Fibroblast of villous mesenchyme (primary cell): ENCODE data around the gene MIER2. TPM values are rescaled to one million over a fixed set of nuclear protein-coding genes. Genes with fewer than 3 reads are reported as not detected.
"Not testable (repeated sequence)": the region's sequence is repeated elsewhere in the genome, so short reads cannot be mapped to it uniquely, and the experiment has no call there.

Experiments
- DNase-seq: peaks from one replicate; pipeline ENCODE4 v3.0.0-alpha.2; 2010; ENCODE audit warnings: low read depth
- H3K4me3 ChIP-seq: 2 replicates; pipeline ENCODE4 v1.5.1; 2011; ENCODE audit warnings: low read depth, mild to moderate bottlenecking, low read length
- CTCF ChIP-seq: IDR thresholded peaks from 2 replicates; pipeline ENCODE4 v1.5.1; 2012; ENCODE audit warnings: low read depth, mild to moderate bottlenecking, low read length; ENCODE audit not compliant: insufficient read depth
- total RNA-seq: library from RNA; depleted of rRNA; stranded (reverse); fragments of >200 nt; gene quantifications from 2 replicates; pipeline ENCODE4 v1.2.3, GENCODE V29; 2012

The MIER2 gene
- total RNA-seq, 1 donor: 19.9 TPM

DNA sequence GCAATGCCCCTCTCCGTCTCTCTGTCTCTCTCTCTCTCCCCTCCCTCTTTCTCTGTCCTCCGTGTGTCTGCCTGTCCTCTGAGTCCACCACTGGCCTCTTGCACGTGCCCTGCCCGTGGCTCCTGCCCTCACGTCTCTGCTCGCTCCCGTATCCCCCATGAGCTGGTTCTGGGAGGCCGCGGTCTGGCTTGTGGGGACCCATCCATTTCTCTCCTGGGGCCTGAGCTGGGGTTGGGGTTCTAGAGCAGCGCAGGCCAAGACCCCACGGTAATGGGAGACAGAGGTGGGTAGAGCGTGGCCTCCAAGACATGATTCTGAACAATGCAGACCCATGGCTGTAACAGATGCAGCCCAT, 45.3 kb upstream of the MIER2 start:
- no peak overlapping the region for H3K4me3 ChIP-seq
- no peak for DNase-seq
- TF ChIP-seq CTCF: no peak

DNA sequence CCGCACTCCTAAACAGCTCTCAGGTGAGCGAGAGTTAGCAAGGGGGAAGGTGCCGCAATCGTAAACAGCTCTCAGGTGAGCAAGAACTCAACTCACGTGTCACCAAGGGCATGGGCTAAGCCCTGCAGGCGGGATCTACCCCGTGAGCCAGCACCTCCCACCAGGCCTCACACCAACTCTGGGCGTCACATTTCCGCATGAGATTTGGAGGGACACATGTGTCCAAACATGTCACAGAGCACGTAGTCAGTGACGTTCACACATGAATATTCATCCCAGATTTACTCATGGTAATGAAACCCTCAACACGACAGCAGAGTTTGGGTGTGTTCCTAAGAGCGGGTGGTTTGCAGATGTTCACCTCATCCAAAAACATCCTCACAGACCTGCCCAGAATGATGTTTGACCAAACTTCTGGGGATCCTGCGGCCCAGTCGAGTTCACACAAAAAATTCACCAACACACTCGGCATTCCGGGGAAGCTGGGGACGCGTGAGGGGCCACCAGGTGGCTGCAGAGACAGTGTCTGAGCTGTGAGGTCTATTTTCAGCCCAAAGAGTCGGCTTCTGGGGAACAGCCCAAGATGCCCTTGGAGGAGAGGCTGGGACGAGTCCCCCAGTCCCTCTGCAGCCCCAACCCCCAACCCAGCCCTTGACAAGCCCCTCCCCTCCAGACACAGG, 44.8 kb upstream of the MIER2 start:
- no peak for TF ChIP-seq CTCF
- H3K4me3 ChIP-seq: no peak overlapping the region
- no peak for DNase-seq

DNA sequence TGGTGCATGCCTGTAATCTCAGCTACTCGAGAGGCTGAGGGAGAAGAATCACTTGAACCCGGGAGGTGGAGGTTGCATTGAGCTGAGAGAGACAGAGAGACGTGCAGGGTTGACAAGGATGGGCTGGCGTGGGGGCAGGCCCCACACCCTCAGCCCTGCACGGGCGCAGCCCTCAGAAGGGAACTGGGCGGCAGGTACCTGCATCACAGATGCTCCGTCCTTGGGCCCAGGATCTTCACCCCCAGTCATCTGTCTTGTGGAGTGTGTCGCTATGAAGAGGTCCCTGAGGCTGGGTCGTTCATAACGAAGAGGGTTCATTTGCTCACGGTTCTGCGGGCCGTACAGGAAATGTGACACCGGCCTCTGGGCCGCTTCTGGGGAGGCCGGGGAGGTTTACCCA, 44.1 kb upstream of the MIER2 start:
- no peak for TF ChIP-seq CTCF
- DNase-seq: no peak

DNA sequence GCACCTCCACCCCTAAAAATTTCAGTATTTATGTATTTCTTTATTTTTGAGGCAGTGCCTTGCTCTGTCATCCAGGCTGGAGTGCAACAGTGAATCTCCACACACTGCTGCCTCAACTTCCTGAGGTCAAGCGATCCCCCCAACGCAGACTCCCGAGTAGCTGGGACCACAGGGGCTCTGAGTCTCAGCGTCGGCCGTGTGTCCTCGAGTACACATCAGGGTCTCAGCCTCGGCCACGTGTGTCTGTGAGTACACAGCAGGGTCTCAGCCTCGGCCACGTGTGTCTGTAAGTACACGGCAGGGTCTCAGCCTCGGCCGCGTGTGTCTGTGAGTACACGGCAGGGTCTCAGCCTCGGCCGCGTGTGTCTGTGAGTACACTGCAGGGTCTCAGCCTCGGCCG, 43.2 kb upstream of the MIER2 start:
- no peak for TF ChIP-seq CTCF
- H3K4me3 ChIP-seq: no peak overlapping the region
- no peak for DNase-seq

More for the DNA sequence above, 44.1 kb upstream of the MIER2 start:
- no peak overlapping the region for H3K4me3 ChIP-seq

DNA sequence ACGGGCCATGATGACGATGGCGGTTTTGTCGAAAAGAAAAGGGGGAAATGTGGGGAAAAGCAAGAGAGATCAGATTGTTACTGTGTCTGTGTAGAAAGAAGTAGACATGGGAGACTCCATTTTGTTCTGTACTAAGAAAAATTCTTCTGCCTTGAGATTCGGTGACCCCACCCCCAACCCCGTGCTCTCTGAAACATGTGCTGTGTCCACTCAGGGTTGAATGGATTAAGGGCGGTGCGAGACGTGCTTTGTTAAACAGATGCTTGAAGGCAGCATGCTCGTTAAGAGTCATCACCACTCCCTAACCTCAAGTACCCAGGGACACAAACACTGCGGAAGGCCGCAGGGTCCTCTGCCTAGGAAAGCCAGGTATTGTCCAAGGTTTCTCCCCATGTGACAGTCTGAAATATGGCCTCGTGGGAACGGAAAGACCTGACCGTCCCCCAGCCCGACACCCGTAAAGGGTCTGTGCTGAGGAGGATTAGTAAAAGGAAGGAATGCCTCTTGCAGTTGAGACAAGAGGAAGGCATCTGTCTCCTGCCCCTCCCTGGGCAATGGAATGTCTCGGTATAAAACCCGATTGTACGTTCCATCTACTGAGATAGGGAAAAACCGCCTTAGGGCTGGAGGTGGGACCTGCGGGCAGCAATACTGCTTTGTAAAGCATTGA, 42.2 kb upstream of the MIER2 start:
- not testable (repeated sequence) for H3K4me3 ChIP-seq, DNase-seq

DNA sequence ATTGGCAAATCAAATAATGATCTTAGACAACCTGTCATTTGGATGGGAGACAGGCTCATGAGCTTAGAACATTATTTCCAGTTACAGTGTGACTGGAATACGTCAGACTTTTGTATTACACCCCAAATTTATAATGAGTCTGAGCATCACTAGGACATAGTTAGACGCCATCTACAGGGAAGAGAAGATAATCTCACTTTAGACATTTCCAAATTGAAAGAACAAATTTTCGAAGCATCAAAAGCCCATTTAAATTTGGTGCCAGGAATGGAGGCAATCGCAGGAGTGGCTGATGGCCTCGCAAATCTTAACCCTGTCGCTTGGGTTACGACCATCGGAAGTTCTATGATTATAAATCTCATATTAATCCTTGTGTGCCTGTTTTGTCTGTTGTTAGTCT, 41.6 kb upstream of the MIER2 start:
- H3K4me3 ChIP-seq, DNase-seq: not testable (repeated sequence)

GRCh38 chr19:384799-385169, 40.2 kb upstream of the MIER2 start:
- H3K4me3 ChIP-seq: no peak overlapping the region
- no peak for DNase-seq
- no peak for TF ChIP-seq CTCF

- TF ChIP-seq CTCF: peak; percentile 24
- H3K4me3 ChIP-seq: no peak overlapping the region
- peak; percentile 44 for DNase-seq
Measured at GRCh38 chr19:383922-384798, 39.6 kb upstream of the MIER2 start.
